Measurements from ENCODE around the gene ADCY10.

- TF ChIP-seq REST (IDR thresholded peaks at IDR 0.05; ENCODE audit: insufficient replicate concordance, low read depth) (no peak), CTCF (IDR thresholded peaks at IDR 0.05; ENCODE audit: insufficient read depth, low read length) (no peak), SPI1 (IDR thresholded peaks at IDR 0.05; ENCODE audit: borderline replicate concordance, low read depth) (no peak)
Measured at GRCh38 chr1:167775178-167775577, 138.8 kb downstream of the ADCY10 start.

Data from HL-60 (cell line).